WTC11 (cell line): ENCODE measurements around the gene FMO4. TPM values are rescaled to one million over a fixed set of nuclear protein-coding genes. Genes with fewer than 3 reads are reported as not detected.
A peak's percentile ranks its signal among the peaks of the same experiment; 100 is the strongest.

Source experiments
- ATAC-seq: fragments of 200-7000 bp; cut with Tn5 transposase; 2 replicates; pipeline ENCODE4 v1.10.0; 2021; ENCODE audit warnings: mild to moderate bottlenecking, moderate library complexity
- CTCF ChIA-PET: fragments of 300-600 bp; sonication (Branson Sonifier 250); formaldehyde crosslinking; loops from one replicate; lab custom pipeline; 2021; ENCODE audit warnings: antibody characterized with exemption; lab: Charles Lee
- POLR2A ChIA-PET: fragments of 350-600 bp; sonication (Branson Sonifier 250); formaldehyde crosslinking; loops from one replicate; lab custom pipeline; 2021; ENCODE audit warnings: antibody characterized with exemption; lab: Charles Lee
- DNase-seq: peaks from one replicate; pipeline ENCODE4 v3.0.0; 2021; ENCODE audit warnings: low spot score
- H3K27ac Mint-ChIP-seq: 2 replicates; pipeline ENCODE4 v1.8.0; 2021; ENCODE audit warnings: mixed read lengths
- H3K27me3 Mint-ChIP-seq: 2 replicates; pipeline ENCODE4 v1.8.0; 2021; ENCODE audit warnings: low read depth, mild to moderate bottlenecking, moderate library complexity, mixed read lengths
- H3K36me3 Mint-ChIP-seq: 2 replicates; pipeline ENCODE4 v1.8.0; 2021; ENCODE audit warnings: mixed read lengths
- H3K4me1 Mint-ChIP-seq: 2 replicates; pipeline ENCODE4 v1.8.0; 2022; ENCODE audit warnings: mixed read lengths
- H3K4me3 Mint-ChIP-seq: 2 replicates; pipeline ENCODE4 v1.8.0; 2021; ENCODE audit warnings: mild to moderate bottlenecking, moderate library complexity, mixed read lengths
- H3K9me3 Mint-ChIP-seq: 2 replicates; pipeline ENCODE4 v1.8.0; 2021; ENCODE audit warnings: mixed read lengths
- ATF2 ChIP-seq: sonication (generic); formaldehyde crosslinking; IDR thresholded peaks from 2 replicates; pipeline ENCODE4 v1.8.1; 2022; ENCODE audit warnings: low read depth, missing genetic modification reagents, borderline replicate concordance
- CDX4 ChIP-seq: fragments of 250-450 bp; sonication (Bioruptor Pico); IDR thresholded peaks from 2 replicates; pipeline ENCODE4 v1.9.0; 2021; ENCODE audit warnings: moderate library complexity, mild to moderate bottlenecking, inconsistent platforms, borderline replicate concordance
- CREB1 ChIP-seq: sonication (generic); formaldehyde crosslinking; IDR thresholded peaks from 2 replicates; pipeline ENCODE4 v1.8.0; 2023; ENCODE audit warnings: mild to moderate bottlenecking, missing genetic modification reagents
- ERG ChIP-seq: fragments of 250-450 bp; sonication (Bioruptor Pico); IDR thresholded peaks from 2 replicates; pipeline ENCODE4 v1.8.0; 2021; ENCODE audit warnings: mild to moderate bottlenecking
- IRF2 ChIP-seq: sonication (generic); formaldehyde crosslinking; IDR thresholded peaks from 2 replicates; pipeline ENCODE4 v1.8.0; 2022; ENCODE audit warnings: low read depth, missing genetic modification reagents, borderline replicate concordance
- JAZF1 ChIP-seq: fragments of 250-450 bp; sonication (Bioruptor Pico); IDR thresholded peaks from 2 replicates; pipeline ENCODE4 v1.9.0; 2021; ENCODE audit warnings: moderate library complexity, mild to moderate bottlenecking, inconsistent platforms
- MYBL2 ChIP-seq: sonication (generic); formaldehyde crosslinking; IDR thresholded peaks from 2 replicates; pipeline ENCODE4 v1.8.1; 2023; ENCODE audit warnings: mild to moderate bottlenecking, moderate library complexity, missing genetic modification reagents
- NFE2L1 ChIP-seq: sonication (generic); formaldehyde crosslinking; IDR thresholded peaks from 2 replicates; pipeline ENCODE4 v1.8.1; 2023; ENCODE audit warnings: missing genetic modification reagents
- NR3C1 ChIP-seq: sonication (generic); formaldehyde crosslinking; conservative IDR thresholded peaks from 2 replicates; pipeline ENCODE4 v1.8.1; 2023; ENCODE audit warnings: low read depth, mild to moderate bottlenecking, missing genetic modification reagents
- RORB ChIP-seq: fragments of 250-450 bp; sonication (Bioruptor Pico); IDR thresholded peaks from 2 replicates; pipeline ENCODE4 v1.9.0; 2021; ENCODE audit warnings: mild to moderate bottlenecking
- SOX15 ChIP-seq: fragments of 250-450 bp; sonication (Bioruptor Pico); IDR thresholded peaks from 2 replicates; pipeline ENCODE4 v1.9.0; 2021; ENCODE audit warnings: mild to moderate bottlenecking
- TEAD4 ChIP-seq: sonication (generic); formaldehyde crosslinking; IDR thresholded peaks from 2 replicates; pipeline ENCODE4 v1.8.0; 2022; ENCODE audit warnings: mild to moderate bottlenecking, missing genetic modification reagents
- ZNF263 ChIP-seq: sonication (generic); formaldehyde crosslinking; IDR thresholded peaks from 2 replicates; pipeline ENCODE4 v1.8.1; 2022; ENCODE audit warnings: low read depth, mild to moderate bottlenecking, moderate library complexity, missing genetic modification reagents
- total RNA-seq: library from RNA; stranded (reverse); gene quantifications from 3 replicates; pipeline ENCODE4 v1.2.3, GENCODE V29; 2021
- TF ChIP-seq, protein P1 (sequence below): sonication (generic); formaldehyde crosslinking; IDR thresholded peaks from 2 replicates; pipeline ENCODE4 v1.8.0; 2022; ENCODE audit warnings: mild to moderate bottlenecking, missing genetic modification reagents
- TF ChIP-seq, protein P2 (sequence below): sonication (generic); formaldehyde crosslinking; IDR thresholded peaks from 2 replicates; pipeline ENCODE4 v1.8.1; 2023; ENCODE audit warnings: mild to moderate bottlenecking, moderate library complexity, missing genetic modification reagents
- TF ChIP-seq, protein P3 (sequence below): fragments of 250-450 bp; sonication (Bioruptor Pico); IDR thresholded peaks from 2 replicates; pipeline ENCODE4 v1.9.0; 2021; ENCODE audit warnings: mild to moderate bottlenecking
- TF ChIP-seq, protein P4 (sequence below): sonication (generic); formaldehyde crosslinking; IDR thresholded peaks from 2 replicates; pipeline ENCODE4 v1.8.1; 2023; ENCODE audit warnings: mild to moderate bottlenecking, missing genetic modification reagents
- TF ChIP-seq, protein P5 (sequence below): sonication (generic); formaldehyde crosslinking; IDR thresholded peaks from 2 replicates; pipeline ENCODE4 v1.8.0; 2022; ENCODE audit warnings: mild to moderate bottlenecking, missing genetic modification reagents
- TF ChIP-seq, protein P6 (sequence below): sonication (generic); formaldehyde crosslinking; IDR thresholded peaks from 2 replicates; pipeline ENCODE4 v1.8.1; 2023; ENCODE audit warnings: mild to moderate bottlenecking, missing genetic modification reagents, borderline replicate concordance

FMO4 gene
- total RNA-seq, 1 experiment from 2014 or later: 1.8 TPM

GRCh38 chr1:171367436-171367835 is 53.5 kb downstream of the FMO4 start (continued):
- TF ChIP-seq, protein P1, sequence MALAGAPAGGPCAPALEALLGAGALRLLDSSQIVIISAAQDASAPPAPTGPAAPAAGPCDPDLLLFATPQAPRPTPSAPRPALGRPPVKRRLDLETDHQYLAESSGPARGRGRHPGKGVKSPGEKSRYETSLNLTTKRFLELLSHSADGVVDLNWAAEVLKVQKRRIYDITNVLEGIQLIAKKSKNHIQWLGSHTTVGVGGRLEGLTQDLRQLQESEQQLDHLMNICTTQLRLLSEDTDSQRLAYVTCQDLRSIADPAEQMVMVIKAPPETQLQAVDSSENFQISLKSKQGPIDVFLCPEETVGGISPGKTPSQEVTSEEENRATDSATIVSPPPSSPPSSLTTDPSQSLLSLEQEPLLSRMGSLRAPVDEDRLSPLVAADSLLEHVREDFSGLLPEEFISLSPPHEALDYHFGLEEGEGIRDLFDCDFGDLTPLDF (CRISPR knock-in tag): no peak
- TF ChIP-seq RORB (CRISPR knock-in tag): no peak
- TF ChIP-seq ZNF263 (CRISPR knock-in tag): no peak
- TF ChIP-seq, protein P2, sequence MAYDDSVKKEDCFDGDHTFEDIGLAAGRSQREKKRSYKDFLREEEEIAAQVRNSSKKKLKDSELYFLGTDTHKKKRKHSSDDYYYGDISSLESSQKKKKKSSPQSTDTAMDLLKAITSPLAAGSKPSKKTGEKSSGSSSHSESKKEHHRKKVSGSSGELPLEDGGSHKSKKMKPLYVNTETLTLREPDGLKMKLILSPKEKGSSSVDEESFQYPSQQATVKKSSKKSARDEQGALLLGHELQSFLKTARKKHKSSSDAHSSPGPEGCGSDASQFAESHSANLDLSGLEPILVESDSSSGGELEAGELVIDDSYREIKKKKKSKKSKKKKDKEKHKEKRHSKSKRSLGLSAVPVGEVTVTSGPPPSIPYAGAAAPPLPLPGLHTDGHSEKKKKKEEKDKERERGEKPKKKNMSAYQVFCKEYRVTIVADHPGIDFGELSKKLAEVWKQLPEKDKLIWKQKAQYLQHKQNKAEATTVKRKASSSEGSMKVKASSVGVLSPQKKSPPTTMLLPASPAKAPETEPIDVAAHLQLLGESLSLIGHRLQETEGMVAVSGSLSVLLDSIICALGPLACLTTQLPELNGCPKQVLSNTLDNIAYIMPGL (CRISPR knock-in tag): no peak
- TF ChIP-seq IRF2 (CRISPR knock-in tag): no peak
- TF ChIP-seq SOX15 (CRISPR knock-in tag): no peak
- TF ChIP-seq, protein P3, sequence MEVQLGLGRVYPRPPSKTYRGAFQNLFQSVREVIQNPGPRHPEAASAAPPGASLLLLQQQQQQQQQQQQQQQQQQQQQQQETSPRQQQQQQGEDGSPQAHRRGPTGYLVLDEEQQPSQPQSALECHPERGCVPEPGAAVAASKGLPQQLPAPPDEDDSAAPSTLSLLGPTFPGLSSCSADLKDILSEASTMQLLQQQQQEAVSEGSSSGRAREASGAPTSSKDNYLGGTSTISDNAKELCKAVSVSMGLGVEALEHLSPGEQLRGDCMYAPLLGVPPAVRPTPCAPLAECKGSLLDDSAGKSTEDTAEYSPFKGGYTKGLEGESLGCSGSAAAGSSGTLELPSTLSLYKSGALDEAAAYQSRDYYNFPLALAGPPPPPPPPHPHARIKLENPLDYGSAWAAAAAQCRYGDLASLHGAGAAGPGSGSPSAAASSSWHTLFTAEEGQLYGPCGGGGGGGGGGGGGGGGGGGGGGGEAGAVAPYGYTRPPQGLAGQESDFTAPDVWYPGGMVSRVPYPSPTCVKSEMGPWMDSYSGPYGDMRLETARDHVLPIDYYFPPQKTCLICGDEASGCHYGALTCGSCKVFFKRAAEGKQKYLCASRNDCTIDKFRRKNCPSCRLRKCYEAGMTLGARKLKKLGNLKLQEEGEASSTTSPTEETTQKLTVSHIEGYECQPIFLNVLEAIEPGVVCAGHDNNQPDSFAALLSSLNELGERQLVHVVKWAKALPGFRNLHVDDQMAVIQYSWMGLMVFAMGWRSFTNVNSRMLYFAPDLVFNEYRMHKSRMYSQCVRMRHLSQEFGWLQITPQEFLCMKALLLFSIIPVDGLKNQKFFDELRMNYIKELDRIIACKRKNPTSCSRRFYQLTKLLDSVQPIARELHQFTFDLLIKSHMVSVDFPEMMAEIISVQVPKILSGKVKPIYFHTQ (CRISPR knock-in tag): no peak
- TF ChIP-seq JAZF1 (CRISPR knock-in tag): no peak

DNA sequence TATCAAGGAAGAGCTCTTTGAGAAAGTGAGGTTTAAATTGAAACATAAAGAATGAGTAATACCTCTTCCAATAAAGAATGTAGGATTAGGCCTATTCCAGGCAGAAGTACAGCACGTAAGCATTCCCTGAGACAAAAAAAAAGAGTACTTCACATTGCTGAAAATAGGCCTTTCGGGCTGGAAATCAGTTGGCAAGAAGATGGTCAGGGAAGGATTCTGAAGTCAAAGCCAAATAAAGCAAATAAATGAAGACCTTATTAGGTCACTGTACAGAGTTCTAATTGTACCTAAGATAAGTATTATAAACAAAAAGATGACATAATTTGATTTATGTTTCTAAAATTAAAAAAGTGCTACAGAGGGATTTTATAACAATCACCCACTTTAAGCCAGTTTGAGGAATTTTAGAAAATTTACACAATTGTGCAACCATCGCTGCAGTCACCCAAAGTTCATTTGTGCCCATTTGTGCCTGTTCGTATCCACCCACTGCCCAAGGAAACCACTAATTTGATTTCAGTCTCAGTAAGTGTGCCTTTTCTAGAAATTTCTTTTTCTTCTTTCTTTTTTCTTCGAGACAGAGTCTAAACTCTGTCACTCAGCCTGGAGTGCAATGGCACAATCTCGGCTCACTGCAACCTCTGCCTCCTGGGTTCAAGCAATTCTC is 58.6 kb downstream of the FMO4 start:
- peak overlapping the region; percentile 67; the same call in 1 of the 2 replicates for H3K4me3 Mint-ChIP-seq
- no peak overlapping the region for H3K27ac Mint-ChIP-seq
- ChIA-PET CTCF (interaction anchor here (2.5 kb wide), 1 partner anchor 12 kb away, joined by 7 read pairs; no protein-coding TSS in a partner anchor), POLR2A (no interaction called here)
- ATAC-seq (no peak), DNase-seq (no peak)
- peaks cover 17% of the 10 kb centered on the region for H3K4me1 Mint-ChIP-seq
- peaks cover 17% of the 10 kb centered on the region for H3K9me3 Mint-ChIP-seq
- no peaks in the 10 kb centered on the region for H3K27me3 Mint-ChIP-seq
- H3K36me3 Mint-ChIP-seq: peaks cover 10% of the 10 kb centered on the region; the same call in 1 of the 2 replicates
- TF ChIP-seq CDX4 (no peak), SOX15 (CRISPR knock-in tag) (no peak), TEAD4 (CRISPR knock-in tag) (no peak), NFE2L1 (CRISPR knock-in tag) (no peak), MYBL2 (CRISPR knock-in tag) (no peak), CREB1 (no peak), NR3C1 (CRISPR knock-in tag) (no peak), IRF2 (CRISPR knock-in tag) (no peak), ATF2 (CRISPR knock-in tag) (no peak), ERG (CRISPR knock-in tag) (no peak)
- TF ChIP-seq, protein P4, sequence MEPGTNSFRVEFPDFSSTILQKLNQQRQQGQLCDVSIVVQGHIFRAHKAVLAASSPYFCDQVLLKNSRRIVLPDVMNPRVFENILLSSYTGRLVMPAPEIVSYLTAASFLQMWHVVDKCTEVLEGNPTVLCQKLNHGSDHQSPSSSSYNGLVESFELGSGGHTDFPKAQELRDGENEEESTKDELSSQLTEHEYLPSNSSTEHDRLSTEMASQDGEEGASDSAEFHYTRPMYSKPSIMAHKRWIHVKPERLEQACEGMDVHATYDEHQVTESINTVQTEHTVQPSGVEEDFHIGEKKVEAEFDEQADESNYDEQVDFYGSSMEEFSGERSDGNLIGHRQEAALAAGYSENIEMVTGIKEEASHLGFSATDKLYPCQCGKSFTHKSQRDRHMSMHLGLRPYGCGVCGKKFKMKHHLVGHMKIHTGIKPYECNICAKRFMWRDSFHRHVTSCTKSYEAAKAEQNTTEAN: no peak
- TF ChIP-seq, protein P5, sequence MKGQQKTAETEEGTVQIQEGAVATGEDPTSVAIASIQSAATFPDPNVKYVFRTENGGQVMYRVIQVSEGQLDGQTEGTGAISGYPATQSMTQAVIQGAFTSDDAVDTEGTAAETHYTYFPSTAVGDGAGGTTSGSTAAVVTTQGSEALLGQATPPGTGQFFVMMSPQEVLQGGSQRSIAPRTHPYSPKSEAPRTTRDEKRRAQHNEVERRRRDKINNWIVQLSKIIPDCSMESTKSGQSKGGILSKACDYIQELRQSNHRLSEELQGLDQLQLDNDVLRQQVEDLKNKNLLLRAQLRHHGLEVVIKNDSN: no peak
- TF ChIP-seq, protein P6, sequence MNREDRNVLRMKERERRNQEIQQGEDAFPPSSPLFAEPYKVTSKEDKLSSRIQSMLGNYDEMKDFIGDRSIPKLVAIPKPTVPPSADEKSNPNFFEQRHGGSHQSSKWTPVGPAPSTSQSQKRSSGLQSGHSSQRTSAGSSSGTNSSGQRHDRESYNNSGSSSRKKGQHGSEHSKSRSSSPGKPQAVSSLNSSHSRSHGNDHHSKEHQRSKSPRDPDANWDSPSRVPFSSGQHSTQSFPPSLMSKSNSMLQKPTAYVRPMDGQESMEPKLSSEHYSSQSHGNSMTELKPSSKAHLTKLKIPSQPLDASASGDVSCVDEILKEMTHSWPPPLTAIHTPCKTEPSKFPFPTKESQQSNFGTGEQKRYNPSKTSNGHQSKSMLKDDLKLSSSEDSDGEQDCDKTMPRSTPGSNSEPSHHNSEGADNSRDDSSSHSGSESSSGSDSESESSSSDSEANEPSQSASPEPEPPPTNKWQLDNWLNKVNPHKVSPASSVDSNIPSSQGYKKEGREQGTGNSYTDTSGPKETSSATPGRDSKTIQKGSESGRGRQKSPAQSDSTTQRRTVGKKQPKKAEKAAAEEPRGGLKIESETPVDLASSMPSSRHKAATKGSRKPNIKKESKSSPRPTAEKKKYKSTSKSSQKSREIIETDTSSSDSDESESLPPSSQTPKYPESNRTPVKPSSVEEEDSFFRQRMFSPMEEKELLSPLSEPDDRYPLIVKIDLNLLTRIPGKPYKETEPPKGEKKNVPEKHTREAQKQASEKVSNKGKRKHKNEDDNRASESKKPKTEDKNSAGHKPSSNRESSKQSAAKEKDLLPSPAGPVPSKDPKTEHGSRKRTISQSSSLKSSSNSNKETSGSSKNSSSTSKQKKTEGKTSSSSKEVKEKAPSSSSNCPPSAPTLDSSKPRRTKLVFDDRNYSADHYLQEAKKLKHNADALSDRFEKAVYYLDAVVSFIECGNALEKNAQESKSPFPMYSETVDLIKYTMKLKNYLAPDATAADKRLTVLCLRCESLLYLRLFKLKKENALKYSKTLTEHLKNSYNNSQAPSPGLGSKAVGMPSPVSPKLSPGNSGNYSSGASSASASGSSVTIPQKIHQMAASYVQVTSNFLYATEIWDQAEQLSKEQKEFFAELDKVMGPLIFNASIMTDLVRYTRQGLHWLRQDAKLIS: no peak
